Measurements from ENCODE around the gene SPDYE16.
"Not testable (repeated sequence)": the region's sequence is repeated elsewhere in the genome, so short reads cannot be mapped to it uniquely, and the experiment has no call there.

DNA sequence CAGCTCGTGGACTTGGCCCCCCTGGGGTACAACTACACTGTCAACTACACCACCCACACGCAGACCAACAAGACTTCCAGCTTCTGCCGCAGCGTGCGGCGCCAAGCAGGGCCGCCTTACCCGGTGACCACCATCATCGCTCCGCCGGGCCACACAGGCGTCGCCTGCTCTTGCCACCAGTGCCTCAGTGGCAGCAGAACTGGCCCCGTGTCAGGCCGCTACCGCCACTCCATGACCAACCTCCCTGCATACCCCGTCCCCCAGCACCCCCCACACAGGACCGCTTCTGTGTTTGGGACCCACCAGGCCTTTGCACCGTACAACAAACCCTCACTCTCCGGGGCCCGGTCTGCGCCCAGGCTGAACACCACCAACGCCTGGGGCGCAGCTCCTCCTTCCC is 60.4 kb downstream of the SPDYE16 start:
- TF ChIP-seq, protein P1, sequence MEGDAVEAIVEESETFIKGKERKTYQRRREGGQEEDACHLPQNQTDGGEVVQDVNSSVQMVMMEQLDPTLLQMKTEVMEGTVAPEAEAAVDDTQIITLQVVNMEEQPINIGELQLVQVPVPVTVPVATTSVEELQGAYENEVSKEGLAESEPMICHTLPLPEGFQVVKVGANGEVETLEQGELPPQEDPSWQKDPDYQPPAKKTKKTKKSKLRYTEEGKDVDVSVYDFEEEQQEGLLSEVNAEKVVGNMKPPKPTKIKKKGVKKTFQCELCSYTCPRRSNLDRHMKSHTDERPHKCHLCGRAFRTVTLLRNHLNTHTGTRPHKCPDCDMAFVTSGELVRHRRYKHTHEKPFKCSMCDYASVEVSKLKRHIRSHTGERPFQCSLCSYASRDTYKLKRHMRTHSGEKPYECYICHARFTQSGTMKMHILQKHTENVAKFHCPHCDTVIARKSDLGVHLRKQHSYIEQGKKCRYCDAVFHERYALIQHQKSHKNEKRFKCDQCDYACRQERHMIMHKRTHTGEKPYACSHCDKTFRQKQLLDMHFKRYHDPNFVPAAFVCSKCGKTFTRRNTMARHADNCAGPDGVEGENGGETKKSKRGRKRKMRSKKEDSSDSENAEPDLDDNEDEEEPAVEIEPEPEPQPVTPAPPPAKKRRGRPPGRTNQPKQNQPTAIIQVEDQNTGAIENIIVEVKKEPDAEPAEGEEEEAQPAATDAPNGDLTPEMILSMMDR (IDR thresholded peaks at IDR 0.05) = not testable (repeated sequence)
- TF ChIP-seq POLR2A (IDR thresholded peaks at IDR 0.05) = not testable (repeated sequence)

Measured in right lobe of liver (tissue), 4 donors.